Adrenal gland (tissue), 5 donors: Measurements from ENCODE around the gene C1QTNF1.

Source experiments
- POLR2A ChIP-seq, 2 donors: fragments of 450-650 bp; IDR thresholded peaks; one replicate each; pipeline ENCODE4 v1.6.1; 2017; ENCODE audit warnings: antibody characterized with exemption in 2 of 2, mild to moderate bottlenecking in 2 of 2, moderate library complexity in 1 of 2
- TF ChIP-seq, protein P1 (sequence below), 6 experiments: fragments of 450-650 bp in 4 of 6; fragments of 200-600 bp in 2 of 6; sonication (generic) in 1 of 6; IDR thresholded peaks; 1 replicate in 5 of 6; 2 replicates in 1 of 6; pipeline versions ENCODE4 v1.5.1 to v1.8.0; 2016 to 2021; ENCODE audit warnings: antibody characterized with exemption in 6 of 6, mild to moderate bottlenecking in 2 of 6, moderate library complexity in 1 of 6
- donor health status: DM: no; HTN: no; CAD: no.

DNA sequence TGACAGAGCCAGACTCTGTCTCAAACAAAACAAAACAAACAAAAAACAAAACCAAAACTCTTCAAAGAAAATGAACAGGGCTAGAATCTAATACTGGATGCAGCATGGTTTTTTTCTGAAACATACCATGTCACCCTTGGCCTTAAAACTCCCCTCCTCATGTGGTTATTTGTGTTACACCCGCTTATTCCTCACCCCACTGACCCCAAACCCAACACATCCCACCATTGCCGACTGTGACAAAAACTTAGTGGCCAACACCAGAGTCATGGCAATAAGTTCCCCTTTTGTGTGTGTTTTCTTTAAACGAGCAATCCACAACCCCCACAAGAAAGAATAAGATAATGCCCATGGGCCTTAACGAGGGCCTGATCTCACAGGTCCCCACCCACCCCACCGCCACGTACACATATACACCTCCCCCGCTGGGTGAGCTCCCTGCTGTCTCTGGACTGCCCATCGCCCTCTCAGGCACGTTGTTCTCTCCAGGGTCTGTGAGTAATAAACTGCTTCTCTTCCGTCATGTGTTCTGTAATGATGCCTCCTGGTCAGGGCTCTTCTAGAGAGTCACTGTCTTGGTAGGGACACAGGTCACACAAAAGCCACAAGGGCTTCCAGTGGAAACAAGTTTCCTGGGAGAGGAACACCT lies 33.9 kb downstream of the C1QTNF1 start:
- TF ChIP-seq, protein P1, sequence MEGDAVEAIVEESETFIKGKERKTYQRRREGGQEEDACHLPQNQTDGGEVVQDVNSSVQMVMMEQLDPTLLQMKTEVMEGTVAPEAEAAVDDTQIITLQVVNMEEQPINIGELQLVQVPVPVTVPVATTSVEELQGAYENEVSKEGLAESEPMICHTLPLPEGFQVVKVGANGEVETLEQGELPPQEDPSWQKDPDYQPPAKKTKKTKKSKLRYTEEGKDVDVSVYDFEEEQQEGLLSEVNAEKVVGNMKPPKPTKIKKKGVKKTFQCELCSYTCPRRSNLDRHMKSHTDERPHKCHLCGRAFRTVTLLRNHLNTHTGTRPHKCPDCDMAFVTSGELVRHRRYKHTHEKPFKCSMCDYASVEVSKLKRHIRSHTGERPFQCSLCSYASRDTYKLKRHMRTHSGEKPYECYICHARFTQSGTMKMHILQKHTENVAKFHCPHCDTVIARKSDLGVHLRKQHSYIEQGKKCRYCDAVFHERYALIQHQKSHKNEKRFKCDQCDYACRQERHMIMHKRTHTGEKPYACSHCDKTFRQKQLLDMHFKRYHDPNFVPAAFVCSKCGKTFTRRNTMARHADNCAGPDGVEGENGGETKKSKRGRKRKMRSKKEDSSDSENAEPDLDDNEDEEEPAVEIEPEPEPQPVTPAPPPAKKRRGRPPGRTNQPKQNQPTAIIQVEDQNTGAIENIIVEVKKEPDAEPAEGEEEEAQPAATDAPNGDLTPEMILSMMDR (IDR thresholded peaks at IDR 0.05): no peak
- TF ChIP-seq POLR2A (IDR thresholded peaks at IDR 0.05): no peak
